ENCODE results near the gene ZNF577.

ZNF577 gene

DNA sequence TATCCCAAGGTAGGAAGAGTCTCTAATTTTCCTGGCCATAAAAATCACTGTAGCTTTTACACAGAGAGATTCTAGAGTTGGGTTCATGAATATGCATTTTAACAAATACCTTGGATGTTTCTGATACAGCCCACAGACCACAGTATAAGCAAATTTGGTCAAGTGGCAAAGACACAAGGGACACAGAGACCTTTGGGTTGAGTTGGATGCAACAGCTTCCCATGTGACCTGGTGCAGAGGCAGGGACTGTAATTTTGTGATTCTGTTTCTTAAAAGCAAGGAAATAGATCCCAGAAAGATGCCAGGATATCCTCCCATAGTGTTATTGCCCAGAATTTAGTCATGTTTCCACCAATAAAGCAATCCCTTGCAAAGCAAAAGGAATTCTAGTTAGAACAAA, 65.8 kb downstream of the ZNF577 start:
- H2BK12ac ChIP-seq (ENCODE audit: low read length in 2 of 2): no peak overlapping the region
- no peak overlapping the region for H3K4ac ChIP-seq (ENCODE audit: low read depth in 1 of 2, low read length in 2 of 2)
- H3K18ac ChIP-seq (ENCODE audit: low read depth in 1 of 2, low read length in 2 of 2): no peak overlapping the region
- H2BK5ac ChIP-seq (ENCODE audit: low read depth, low read length, poor library complexity, severe bottlenecking): no peak overlapping the region
- H3K9ac ChIP-seq (ENCODE audit: low read length): no peak overlapping the region
- DNase-seq: no peak
- no peak overlapping the region for H2BK15ac ChIP-seq (ENCODE audit: low read depth, poor library complexity, severe bottlenecking)
- H3K27me3 ChIP-seq (ENCODE audit: control insufficient read depth in 1 of 2, insufficient read depth in 1 of 2, low read length in 2 of 2): peaks cover 0 to 2% of the 10 kb centered on the region in 2 experiments
- H2BK120ac ChIP-seq (ENCODE audit: low read depth, low read length): no peak overlapping the region
- H3K14ac ChIP-seq (ENCODE audit: low read length in 2 of 2): no peak overlapping the region
- H3K9me3 ChIP-seq (ENCODE audit: control insufficient read depth, low read length): peaks cover 40% of the 10 kb centered on the region
- H4K8ac ChIP-seq (ENCODE audit: low read length): no peak overlapping the region
- no peak overlapping the region for H2AK5ac ChIP-seq (ENCODE audit: low read length, severe bottlenecking)
- H3K4me3 ChIP-seq (ENCODE audit: insufficient read depth in 1 of 2, low read depth in 1 of 2, low read length in 2 of 2): no peak overlapping the region
- no peak overlapping the region for H3K23ac ChIP-seq (ENCODE audit: low read length in 2 of 2)
- no peaks in the 10 kb centered on the region for H3K4me1 ChIP-seq (ENCODE audit: control insufficient read depth, insufficient read depth, low read depth, low read length)
- no peaks in the 10 kb centered on the region for H3K36me3 ChIP-seq (ENCODE audit: control insufficient read depth in 1 of 2, insufficient read depth in 2 of 2, low read depth in 1 of 2, low read length in 2 of 2)
- no peaks in the 10 kb centered on the region for H3K79me1 ChIP-seq (replicated peaks; ENCODE audit: low read length, poor library complexity, severe bottlenecking)
- H3K4me2 ChIP-seq (ENCODE audit: low read length, poor library complexity, severe bottlenecking): no peak overlapping the region
- H2AFZ ChIP-seq (ENCODE audit: low read depth, low read length): no peak overlapping the region
- no peak overlapping the region for H4K91ac ChIP-seq (ENCODE audit: low read length)
- no peak overlapping the region for H3K27ac ChIP-seq (ENCODE audit: low read length, poor library complexity, severe bottlenecking)

DNA sequence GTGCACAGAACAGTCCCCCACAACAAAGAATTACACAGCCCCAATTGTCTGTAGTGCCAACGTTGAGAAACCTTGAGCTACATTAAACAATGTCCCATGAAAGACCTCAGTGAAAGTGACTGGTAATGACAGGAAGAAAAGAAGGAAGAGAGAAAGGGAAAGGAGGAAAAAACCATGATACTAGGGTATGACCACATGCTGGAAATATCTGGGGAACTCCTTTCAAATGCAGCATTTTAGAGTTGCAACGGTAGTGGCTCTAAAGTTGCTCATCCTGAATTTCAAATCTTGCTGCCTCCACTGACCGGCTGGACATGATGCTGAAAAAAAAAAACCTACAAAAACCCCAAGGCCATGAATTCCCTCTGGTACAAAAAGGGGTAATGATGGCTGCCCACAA, 66.3 kb downstream of the ZNF577 start:
- Histone ChIP-seq H4K8ac (ENCODE audit: low read length) (no peak overlapping the region), H3K36me3 (ENCODE audit: control insufficient read depth in 1 of 2, insufficient read depth in 2 of 2, low read depth in 1 of 2, low read length in 2 of 2) (no peaks in the 10 kb centered on the region), H3K9ac (ENCODE audit: low read length) (no peak overlapping the region), H2BK15ac (ENCODE audit: low read depth, poor library complexity, severe bottlenecking) (no peak overlapping the region), H2BK5ac (ENCODE audit: low read depth, low read length, poor library complexity, severe bottlenecking) (no peak overlapping the region), H3K4me3 (ENCODE audit: insufficient read depth in 1 of 2, low read depth in 1 of 2, low read length in 2 of 2) (no peak overlapping the region), H2AK5ac (ENCODE audit: low read length, severe bottlenecking) (no peak overlapping the region), H3K4ac (ENCODE audit: low read depth in 1 of 2, low read length in 2 of 2) (no peak overlapping the region), H3K9me3 (ENCODE audit: control insufficient read depth, low read length) (peaks cover 36% of the 10 kb centered on the region), H2BK120ac (ENCODE audit: low read depth, low read length) (no peak overlapping the region), H3K14ac (ENCODE audit: low read length in 2 of 2) (no peak overlapping the region), H4K91ac (ENCODE audit: low read length) (no peak overlapping the region), H3K27ac (ENCODE audit: low read length, poor library complexity, severe bottlenecking) (no peak overlapping the region), H3K4me1 (ENCODE audit: control insufficient read depth, insufficient read depth, low read depth, low read length) (no peaks in the 10 kb centered on the region), H2BK12ac (ENCODE audit: low read length in 2 of 2) (no peak overlapping the region), H3K23ac (ENCODE audit: low read length in 2 of 2) (no peak overlapping the region), H2AFZ (ENCODE audit: low read depth, low read length) (no peak overlapping the region), H3K79me1 (replicated peaks; ENCODE audit: low read length, poor library complexity, severe bottlenecking) (no peaks in the 10 kb centered on the region), H3K18ac (ENCODE audit: low read depth in 1 of 2, low read length in 2 of 2) (no peak overlapping the region), H3K4me2 (ENCODE audit: low read length, poor library complexity, severe bottlenecking) (no peak overlapping the region), H3K27me3 (ENCODE audit: control insufficient read depth in 1 of 2, insufficient read depth in 1 of 2, low read length in 2 of 2) (peaks cover 0 to 2% of the 10 kb centered on the region in 2 experiments)
- no peak for DNase-seq
- 59% methylated on average over 3 of the region's 3 CpGs for WGBS
